ENCODE measurements around the gene VWA3B.

Gene VWA3B

GRCh38 chr2:98324181-98324580 is 237.2 kb downstream of the VWA3B start:
- DNase-seq (ENCODE audit: low read depth in 2 of 2, low spot score in 1 of 2), result no peak

- no peak for DNase-seq (ENCODE audit: low read depth in 2 of 2, low spot score in 1 of 2)
Measured at GRCh38 chr2:98327776-98328175, 240.8 kb downstream of the VWA3B start.

DNA sequence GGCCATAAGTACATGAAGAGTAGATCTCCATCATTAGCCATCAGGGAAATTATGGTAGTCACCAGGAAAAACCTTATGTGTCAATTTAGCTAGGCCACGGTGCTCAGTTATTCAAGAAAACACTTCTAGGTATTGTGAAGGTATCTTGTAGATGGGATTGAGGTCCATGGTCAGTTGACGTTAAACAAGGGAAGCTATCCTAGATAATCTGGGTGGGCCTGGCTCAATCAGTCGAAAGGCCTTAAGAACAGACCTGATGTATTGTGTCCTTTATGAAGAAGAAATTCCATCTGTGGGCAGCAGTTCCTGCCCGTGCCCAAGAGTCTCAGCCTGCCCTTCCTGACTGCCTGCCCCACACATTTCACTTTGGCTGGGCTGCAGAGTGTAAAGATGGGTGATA is 242.6 kb downstream of the VWA3B start:
- DNase-seq (ENCODE audit: low read depth in 2 of 2, low spot score in 1 of 2), result no peak

DNA sequence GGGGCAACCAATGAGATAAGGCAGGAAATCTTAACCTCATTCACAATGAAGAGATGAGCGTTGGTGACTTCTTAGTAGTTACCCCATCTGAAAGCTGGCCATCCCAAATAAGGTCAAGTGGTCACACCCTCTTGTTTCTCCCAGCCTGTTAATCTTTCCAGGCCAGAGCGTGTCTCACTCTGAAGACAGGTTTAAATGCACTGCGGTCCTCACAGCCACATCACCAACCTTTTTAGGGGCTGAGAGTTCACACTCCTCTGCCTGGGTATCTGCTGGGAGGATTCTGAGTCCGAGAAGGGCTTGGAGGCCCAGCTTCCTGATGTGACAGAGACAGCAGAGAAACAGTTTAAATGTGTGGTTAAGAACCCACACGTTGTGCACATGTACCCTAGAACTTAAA is 246.0 kb downstream of the VWA3B start:
- DNase-seq (ENCODE audit: low read depth in 2 of 2, low spot score in 1 of 2), result no peak

DNA sequence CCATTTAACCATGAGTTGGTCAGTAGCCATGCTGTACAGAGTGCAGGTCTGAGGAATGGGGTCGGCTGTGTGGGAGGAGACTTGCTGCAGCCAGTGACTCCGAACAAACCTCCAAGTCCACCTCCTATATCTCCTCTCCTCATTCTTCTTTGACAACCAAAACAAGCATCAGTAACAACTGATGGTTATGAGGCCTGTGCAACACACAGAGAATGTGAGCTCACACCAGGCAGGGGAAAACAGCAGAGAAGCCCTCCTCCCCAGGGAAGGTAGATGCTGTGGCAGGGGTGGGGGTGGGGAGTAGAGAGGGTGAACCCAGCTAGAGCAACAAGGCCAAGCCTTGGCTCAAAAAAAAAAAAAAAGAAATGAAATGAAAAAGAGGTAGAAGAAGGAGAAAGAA is 247.0 kb downstream of the VWA3B start:
- DNase-seq (ENCODE audit: low read depth in 2 of 2, low spot score in 1 of 2), result no peak

- no peak for DNase-seq (ENCODE audit: low read depth in 2 of 2, low spot score in 1 of 2)
Measured at GRCh38 chr2:98334439-98335078, 247.6 kb downstream of the VWA3B start.

GRCh38 chr2:98335271-98335670 is 248.3 kb downstream of the VWA3B start:
- DNase-seq (ENCODE audit: low read depth in 2 of 2, low spot score in 1 of 2), result no peak

GRCh38 chr2:98341241-98341640 is 254.3 kb downstream of the VWA3B start:
- DNase-seq (ENCODE audit: low read depth in 2 of 2, low spot score in 1 of 2), result no peak

DNA sequence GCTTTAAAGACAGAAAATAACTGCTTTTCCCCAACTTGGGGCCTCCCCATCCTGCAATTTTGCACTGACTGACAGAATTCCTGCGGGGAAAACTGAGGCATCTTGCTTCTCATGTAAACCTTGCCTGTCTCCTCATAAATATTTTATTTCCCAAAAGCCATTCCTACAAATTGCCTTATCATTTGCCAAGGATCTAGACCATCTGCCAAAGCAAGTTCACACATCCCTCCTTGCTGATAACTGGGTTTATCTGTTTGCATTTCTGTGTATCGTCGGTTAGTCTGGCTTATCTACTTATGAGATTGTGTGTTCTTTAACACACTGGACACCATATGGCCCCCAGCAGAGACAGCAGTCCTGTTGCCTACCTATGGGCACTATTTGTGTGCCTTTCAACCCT is 256.3 kb downstream of the VWA3B start:
- DNase-seq (ENCODE audit: low read depth in 2 of 2, low spot score in 1 of 2), result no peak

DNA sequence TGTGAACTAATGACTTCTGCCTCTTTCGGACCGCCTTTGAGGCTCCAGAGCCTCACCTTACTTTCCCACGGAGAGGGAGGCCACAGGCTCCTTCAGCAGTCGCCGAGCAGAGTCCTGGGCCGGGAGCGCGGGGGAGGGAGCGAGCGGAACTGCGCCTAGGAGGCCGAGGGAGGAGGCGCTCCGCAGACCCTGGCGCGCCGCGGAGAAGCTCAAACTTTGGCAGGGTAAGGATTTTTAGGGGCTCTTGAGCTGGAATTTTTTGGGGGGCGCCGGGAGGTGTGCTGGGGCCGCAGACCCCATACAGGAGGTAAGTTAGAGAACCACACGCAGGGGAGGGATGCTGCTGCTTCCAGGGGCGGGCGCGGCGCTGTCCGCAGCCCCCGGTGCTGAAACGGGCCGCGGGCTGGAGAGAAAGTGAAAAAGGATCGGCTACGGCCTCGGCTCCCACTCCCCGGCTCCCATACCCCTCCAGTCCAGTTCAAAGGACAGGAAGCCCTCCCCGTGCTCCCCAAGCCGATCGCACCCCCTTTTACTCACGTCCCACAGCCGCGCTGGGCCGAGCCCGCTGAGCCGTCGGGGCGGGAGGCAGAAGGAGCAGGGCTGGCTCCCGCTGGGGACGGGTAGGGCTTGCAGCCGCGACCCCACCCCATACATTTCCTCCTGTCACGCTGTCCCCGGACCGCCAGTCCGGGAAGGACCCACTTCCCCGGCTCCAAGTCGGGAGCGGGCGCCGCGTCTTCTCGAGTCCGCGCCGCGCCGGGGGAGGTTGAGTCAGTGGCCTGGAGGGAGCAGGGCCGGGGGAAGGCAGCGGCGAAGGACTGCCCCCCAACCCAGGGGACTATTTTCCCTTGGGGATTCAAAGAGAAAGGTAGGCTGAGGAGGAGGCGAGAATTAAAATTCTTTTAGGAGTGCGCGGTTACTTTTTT is 259.6 kb downstream of the VWA3B start, which contains the start of gene CNGA3:
Gene CNGA3 (plus strand): TSS at position 146 of the 926 bp plus-strand sequence. CDS start 23,520 bp downstream, outside the sequence.
- no peak for DNase-seq (ENCODE audit: low read depth in 2 of 2, low spot score in 1 of 2)

DNA sequence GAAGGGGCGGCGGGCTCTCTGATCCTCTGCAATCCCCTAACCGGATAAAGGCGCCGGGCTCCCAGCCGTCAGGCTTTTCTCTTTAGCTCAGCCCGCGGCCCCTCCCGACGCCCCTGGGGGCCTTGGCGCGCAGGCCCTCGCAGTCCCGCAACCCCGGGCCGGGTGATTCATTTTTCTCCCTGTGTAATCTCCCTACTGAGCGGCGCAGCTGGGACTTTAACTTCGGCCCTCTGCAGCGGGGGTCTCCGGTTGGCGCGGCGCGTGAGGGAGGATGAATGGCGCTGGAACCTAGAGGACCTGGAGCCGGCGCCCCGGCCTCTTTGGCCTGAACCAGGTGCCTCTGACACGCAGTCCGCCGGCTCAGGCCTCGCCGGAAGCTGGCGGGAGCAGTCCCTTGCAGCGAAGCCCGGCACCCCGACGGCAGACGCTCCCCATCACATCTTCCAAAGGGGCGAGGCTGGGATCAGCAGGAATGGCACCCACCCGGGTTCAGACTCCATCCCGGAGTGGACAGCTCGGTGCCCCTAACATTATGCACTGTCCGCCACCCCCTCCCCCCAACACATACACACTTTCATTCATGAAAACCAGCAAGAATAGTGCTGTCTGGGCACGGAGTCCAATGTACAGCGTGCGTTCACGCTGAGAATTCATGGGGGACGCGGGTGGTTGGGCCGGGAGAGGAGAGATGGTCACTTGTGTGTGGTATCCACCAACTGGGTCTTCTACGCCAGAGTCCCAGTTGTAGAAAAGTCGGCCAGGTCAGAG is 260.5 kb downstream of the VWA3B start:
- no peak for DNase-seq (ENCODE audit: low read depth in 2 of 2, low spot score in 1 of 2)

DNA sequence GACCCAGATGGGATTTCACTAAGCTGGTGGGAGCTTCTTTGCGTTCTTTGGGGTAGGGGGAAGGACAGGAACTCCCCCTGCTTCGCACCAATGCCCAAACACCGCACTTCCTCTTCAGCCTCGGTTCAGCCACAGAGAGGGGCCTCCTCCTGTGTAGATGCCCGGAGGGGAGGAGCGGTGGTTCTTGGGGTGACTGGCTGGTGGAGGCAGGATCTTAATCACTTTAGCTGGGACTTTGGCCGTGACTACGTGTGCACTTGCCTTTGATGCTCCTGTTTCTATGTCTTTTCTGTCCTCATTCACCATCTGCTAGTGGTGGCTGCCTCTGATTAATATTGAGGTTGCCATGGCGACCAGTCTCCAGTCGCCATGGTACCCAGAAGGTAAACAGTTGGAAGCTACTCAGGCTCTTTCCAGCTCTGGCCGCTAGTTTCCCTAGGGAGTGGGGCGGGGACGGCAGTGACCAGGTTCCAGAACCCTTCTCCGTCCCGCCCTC is 261.1 kb downstream of the VWA3B start:
- no peak for DNase-seq (ENCODE audit: low read depth in 2 of 2, low spot score in 1 of 2)

DNA sequence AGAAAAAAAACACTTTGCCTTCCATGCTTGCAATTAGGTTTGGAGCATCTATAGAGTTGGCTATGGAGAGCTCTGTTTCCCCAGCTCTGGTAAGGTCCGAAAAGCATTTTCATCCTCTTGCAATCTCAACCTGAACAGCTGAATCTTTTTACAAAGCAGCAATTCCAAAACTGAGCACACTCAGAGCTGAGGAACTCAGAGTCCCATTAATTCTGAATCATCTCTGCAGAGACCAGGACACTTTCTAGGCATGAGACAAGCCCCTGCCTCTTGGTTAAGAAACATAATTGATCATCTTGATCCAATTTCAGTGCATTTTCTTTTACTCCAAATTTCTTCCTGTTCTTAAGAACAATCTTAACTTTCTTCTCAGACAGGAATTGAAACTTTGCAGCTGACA is 263.4 kb downstream of the VWA3B start:
- DNase-seq (ENCODE audit: low read depth in 2 of 2, low spot score in 1 of 2), result no peak

DNA sequence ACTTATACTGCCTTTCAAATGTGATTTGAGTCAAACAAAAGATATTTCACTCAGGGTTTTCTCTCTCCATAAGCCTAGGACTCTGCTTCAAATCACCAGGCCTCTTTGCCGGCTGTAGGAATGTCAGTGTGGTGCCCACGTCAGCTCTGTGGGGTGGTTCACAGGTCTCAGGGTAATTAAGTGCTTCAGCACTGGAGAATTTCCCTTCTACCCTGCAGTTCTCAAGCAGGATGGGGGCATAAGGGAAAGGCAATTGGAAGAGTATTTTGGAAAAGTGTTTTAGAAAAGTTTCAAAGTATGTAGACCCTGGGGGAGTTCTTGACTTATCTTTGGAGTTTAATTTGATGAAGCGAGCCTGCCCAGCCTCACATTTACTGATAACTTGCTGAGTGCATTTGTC is 268.9 kb downstream of the VWA3B start:
- no peak for DNase-seq (ENCODE audit: low read depth in 2 of 2, low spot score in 1 of 2)

- no peak for DNase-seq (ENCODE audit: low read depth in 2 of 2, low spot score in 1 of 2)
Measured at GRCh38 chr2:98356729-98357128, 269.8 kb downstream of the VWA3B start.

GRCh38 chr2:98357849-98358248 is 270.9 kb downstream of the VWA3B start:
- DNase-seq (ENCODE audit: low read depth in 2 of 2, low spot score in 1 of 2), result no peak

GRCh38 chr2:98359986-98360385 is 273.0 kb downstream of the VWA3B start:
- DNase-seq (ENCODE audit: low read depth in 2 of 2, low spot score in 1 of 2), result no peak
